ENCODE data around the gene VPS8. TPM values are rescaled to one million over a fixed set of nuclear protein-coding genes. Genes with fewer than 3 reads are reported as not detected.

VPS8 gene
- total and polyA plus RNA-seq, 2 of the 8 experiments (the other 6 are each of a cell fraction or from before 2014, with no cell fraction given), result 13.0 to 41.0 TPM

DNA sequence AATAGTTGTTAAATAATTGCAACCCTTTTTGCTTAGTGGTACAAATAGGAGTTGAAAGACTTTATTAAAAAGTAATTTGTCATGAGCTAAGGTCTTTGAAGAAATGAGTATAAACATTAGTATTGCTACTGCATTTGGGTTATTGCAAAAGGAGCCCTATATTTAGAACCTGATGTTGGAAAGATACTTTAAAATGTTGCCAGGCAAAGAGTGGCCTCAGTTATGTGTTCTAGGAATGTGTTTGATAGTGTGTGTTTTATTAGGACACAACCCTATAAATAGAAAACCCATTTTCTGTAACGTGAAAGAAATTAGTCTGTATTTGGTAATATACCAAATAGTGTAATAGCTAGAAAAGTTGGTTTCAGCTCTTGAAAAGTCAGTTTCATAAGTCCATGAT lies 10.7 kb downstream of the VPS8 start:
- Histone ChIP-seq H3K27ac (ENCODE audit: low read depth, low read length) (no peak overlapping the region), H2BK12ac (ENCODE audit: low read depth, low read length) (no peak overlapping the region), H4K8ac (ENCODE audit: extremely low read depth, insufficient read depth, low read length) (no peak overlapping the region), H2AFZ (ENCODE audit: low read length) (no peak overlapping the region), H4K91ac (replicated peaks; ENCODE audit: insufficient read length, low read length) (no peak overlapping the region), H3K36me3 (ENCODE audit: control insufficient read depth in 2 of 4, insufficient read depth in 4 of 4, low read length in 3 of 4) (peaks cover 0 to 4% (median 2%) of the 10 kb centered on the region in 4 experiments; a peak in 3 of 8 replicates), H3K79me1 (ENCODE audit: low read depth, low read length) (no peaks in the 10 kb centered on the region), H2BK20ac (ENCODE audit: low read length) (no peak overlapping the region), H3K27me3 (replicated peaks in 1 of 4; ENCODE audit: control insufficient read depth in 3 of 4, extremely low read depth in 1 of 4, insufficient read depth in 3 of 4, low read length in 3 of 4) (no peaks in the 10 kb centered on the region), H4K20me1 (replicated peaks in 1 of 2; ENCODE audit: control insufficient read depth in 1 of 2, insufficient read depth in 2 of 2, low read length in 2 of 2) (no peaks in the 10 kb centered on the region), H2BK15ac (ENCODE audit: low read length) (no peak overlapping the region), H3K4me3 (ENCODE audit: extremely low read depth in 1 of 4, insufficient read depth in 2 of 4, low read depth in 3 of 4, low read length in 4 of 4) (no peak overlapping the region), H3K9ac (replicated peaks in 1 of 4; ENCODE audit: extremely low read depth in 1 of 4, low read depth in 3 of 4, low read length in 3 of 4) (no peak overlapping the region), H3K56ac (replicated peaks; ENCODE audit: insufficient read length, low read depth, low read length) (no peak overlapping the region), H2BK5ac (ENCODE audit: low read depth, low read length) (no peak overlapping the region), H3K18ac (ENCODE audit: extremely low read depth, low read length) (no peak overlapping the region), H3K4me2 (ENCODE audit: insufficient read depth in 1 of 2, low read depth in 2 of 2, low read length in 2 of 2) (no peak overlapping the region), H3K23ac (ENCODE audit: insufficient read length) (no peak overlapping the region), H4K5ac (ENCODE audit: insufficient read length, low read depth, low read length) (no peak overlapping the region), H3K23me2 (ENCODE audit: low read depth, low read length) (no peaks in the 10 kb centered on the region), H3K4me1 (replicated peaks in 1 of 4; ENCODE audit: control insufficient read depth in 3 of 4, insufficient read depth in 4 of 4, low read length in 3 of 4) (no peaks in the 10 kb centered on the region), H3K9me3 (ENCODE audit: insufficient read depth in 2 of 2, low read depth in 1 of 2, low read length in 1 of 2) (no peaks in the 10 kb centered on the region), H2BK120ac (replicated peaks; ENCODE audit: low read depth, low read length) (no peak overlapping the region), H3K79me2 (ENCODE audit: control insufficient read depth in 1 of 2, insufficient read depth in 2 of 2, low read length in 2 of 2) (no peaks in the 10 kb centered on the region), H3K4ac (replicated peaks; ENCODE audit: insufficient read length, low read depth, low read length) (no peak overlapping the region), H3K14ac (ENCODE audit: insufficient read length) (no peak overlapping the region), H2AK5ac (ENCODE audit: low read depth, low read length) (no peak overlapping the region)
- 85% methylated on average over 1 of the region's 1 CpG; no CpG with 5 or more reads in 1 of the 2 experiments for WGBS, 2 experiments (ENCODE audit: extremely low coverage in 1 of 2, insufficient coverage in 1 of 2, insufficient read length in 1 of 2, insufficient replicate concordance in 2 of 2, low coverage in 1 of 2, low lambda C conversion rate in 2 of 2, missing lambda C conversion rate in 1 of 2)
- DNase-seq (ENCODE audit: low read depth in 1 of 2, low spot score in 2 of 2) (no peak), FAIRE-seq (no peak)
- ChIA-PET POLR2A (ENCODE audit: partially characterized antibody) (no interaction called here), CTCF (ENCODE audit: partially characterized antibody) (interaction anchor here (1.0 to 1.5 kb wide), 5 partner anchors 9 to 354 kb away, joined by 3 to 7 read pairs (median 4); no protein-coding TSS in a partner anchor)
- TF ChIP-seq ASH2L (IDR thresholded peaks at IDR 0.05; ENCODE audit: low read length), result no peak
- TF ChIP-seq CTBP2 (IDR thresholded peaks at IDR 0.05; ENCODE audit: borderline replicate concordance, insufficient read depth, insufficient read length, low read length), result no peak
- no peak for TF ChIP-seq RFX5 (IDR thresholded peaks at IDR 0.05; ENCODE audit: borderline replicate concordance, low read depth, low read length)
- TF ChIP-seq GABPA (IDR thresholded peaks at IDR 0.05; ENCODE audit: borderline replicate concordance, insufficient read depth, low read length), result no peak
